Subcutaneous adipose tissue (tissue), 4 donors: ENCODE results near the gene PAK1IP1. TPM values are rescaled to one million over a fixed set of nuclear protein-coding genes. Genes with fewer than 3 reads are reported as not detected.

ENCODE experiments used
- total RNA-seq, 4 donors: library from RNA; depleted of rRNA; stranded (reverse); fragments of >200 nt; gene quantifications; one replicate each; pipeline ENCODE4 v1.1.0, GENCODE V29; 2016
- TF ChIP-seq, protein P1 (sequence below): fragments of 450-650 bp; IDR thresholded peaks from one replicate; pipeline ENCODE4 v1.5.1; 2016; ENCODE audit warnings: low read depth, mild to moderate bottlenecking, control low read depth, antibody characterized with exemption, moderate library complexity

Gene PAK1IP1, protein sequence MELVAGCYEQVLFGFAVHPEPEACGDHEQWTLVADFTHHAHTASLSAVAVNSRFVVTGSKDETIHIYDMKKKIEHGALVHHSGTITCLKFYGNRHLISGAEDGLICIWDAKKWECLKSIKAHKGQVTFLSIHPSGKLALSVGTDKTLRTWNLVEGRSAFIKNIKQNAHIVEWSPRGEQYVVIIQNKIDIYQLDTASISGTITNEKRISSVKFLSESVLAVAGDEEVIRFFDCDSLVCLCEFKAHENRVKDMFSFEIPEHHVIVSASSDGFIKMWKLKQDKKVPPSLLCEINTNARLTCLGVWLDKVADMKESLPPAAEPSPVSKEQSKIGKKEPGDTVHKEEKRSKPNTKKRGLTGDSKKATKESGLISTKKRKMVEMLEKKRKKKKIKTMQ
- total RNA-seq, result 10 to 100 TPM in 2 of 4 donors, 1 to 10 TPM in 2; 5.8 to 23.8 (median 10.0) TPM

DNA sequence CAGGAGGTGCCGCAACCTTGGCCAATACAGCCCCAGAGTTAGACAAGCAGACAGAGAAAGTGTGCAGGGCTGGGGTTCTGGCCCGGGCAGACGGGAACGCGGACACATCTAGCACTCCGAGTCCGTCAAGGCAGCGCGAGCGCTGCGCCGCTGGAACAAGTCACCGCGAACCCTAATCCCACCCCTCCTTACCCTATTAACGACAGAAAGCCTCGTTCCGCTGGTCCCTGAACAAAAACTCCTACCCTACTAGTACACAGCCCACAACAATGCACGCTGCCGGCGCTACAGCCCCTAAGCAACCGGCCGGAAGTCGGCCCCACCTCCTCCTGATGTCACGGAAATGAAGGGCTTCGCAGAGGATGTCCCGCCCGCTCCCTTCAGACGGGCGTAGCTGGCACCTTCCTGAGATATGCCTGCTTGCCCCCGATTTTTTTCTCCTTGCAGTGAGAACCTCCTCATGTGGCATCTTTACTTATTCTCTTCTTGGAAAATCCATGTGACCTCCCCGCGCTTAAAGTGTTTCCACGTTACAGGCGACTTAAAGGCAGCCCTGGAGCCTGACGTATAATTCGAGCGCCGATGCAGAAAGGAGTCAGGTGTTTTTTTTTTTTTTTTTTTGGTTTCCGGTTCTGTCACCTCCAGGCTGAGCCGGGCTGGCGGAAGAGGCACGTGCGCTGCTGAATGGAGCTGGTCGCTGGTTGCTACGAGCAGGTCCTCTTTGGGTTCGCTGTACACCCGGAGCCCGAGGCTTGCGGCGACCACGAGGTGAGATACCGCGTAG, at the start of gene PAK1IP1, which contains the start of gene C6orf52:
Gene PAK1IP1 (plus strand): TSS at position 671 of the 784 bp plus-strand sequence. CDS start 14 bp downstream, at position 685.
Gene C6orf52 (minus strand): TSS at position 315 of the 784 bp plus-strand sequence. CDS start 7,066 bp downstream, outside the sequence.
- TF ChIP-seq, protein P1, sequence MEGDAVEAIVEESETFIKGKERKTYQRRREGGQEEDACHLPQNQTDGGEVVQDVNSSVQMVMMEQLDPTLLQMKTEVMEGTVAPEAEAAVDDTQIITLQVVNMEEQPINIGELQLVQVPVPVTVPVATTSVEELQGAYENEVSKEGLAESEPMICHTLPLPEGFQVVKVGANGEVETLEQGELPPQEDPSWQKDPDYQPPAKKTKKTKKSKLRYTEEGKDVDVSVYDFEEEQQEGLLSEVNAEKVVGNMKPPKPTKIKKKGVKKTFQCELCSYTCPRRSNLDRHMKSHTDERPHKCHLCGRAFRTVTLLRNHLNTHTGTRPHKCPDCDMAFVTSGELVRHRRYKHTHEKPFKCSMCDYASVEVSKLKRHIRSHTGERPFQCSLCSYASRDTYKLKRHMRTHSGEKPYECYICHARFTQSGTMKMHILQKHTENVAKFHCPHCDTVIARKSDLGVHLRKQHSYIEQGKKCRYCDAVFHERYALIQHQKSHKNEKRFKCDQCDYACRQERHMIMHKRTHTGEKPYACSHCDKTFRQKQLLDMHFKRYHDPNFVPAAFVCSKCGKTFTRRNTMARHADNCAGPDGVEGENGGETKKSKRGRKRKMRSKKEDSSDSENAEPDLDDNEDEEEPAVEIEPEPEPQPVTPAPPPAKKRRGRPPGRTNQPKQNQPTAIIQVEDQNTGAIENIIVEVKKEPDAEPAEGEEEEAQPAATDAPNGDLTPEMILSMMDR, result no peak

- TF ChIP-seq, protein P1, result no peak
Measured at GRCh38 chr6:10655508-10656055, 39.2 kb upstream of the PAK1IP1 start.

- TF ChIP-seq, protein P1, result no peak
Measured at GRCh38 chr6:10658910-10659698, 35.7 kb upstream of the PAK1IP1 start.

- TF ChIP-seq, protein P1, result no peak
Measured at GRCh38 chr6:10659699-10660348, 34.9 kb upstream of the PAK1IP1 start.

GRCh38 chr6:10662207-10662606, 32.6 kb upstream of the PAK1IP1 start:
- TF ChIP-seq, protein P1, result no peak

DNA sequence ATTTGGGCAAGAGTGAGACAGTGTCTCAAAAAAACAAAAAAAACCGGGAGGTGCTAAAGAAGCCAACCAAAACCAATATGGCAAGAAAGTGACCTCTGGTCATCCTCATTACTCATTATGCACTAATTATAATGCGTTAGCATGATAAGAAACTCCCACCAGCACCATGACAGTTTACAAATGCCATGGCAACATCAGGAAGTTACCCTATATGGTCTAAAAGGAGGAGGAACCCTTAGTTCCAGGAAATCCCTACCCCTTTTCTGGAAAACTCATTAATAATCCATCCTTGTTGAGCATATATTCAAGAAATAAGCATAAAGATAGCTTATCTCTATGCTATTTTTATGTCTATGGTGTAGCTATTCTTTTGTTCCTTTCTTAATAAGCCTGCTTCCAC, 32.0 kb upstream of the PAK1IP1 start:
- TF ChIP-seq, protein P1, result no peak
